Measurements from ENCODE around the gene C4orf54. TPM values are rescaled to one million over a fixed set of nuclear protein-coding genes. Genes with fewer than 3 reads are reported as not detected.
A peak's percentile ranks its signal among the peaks of the same experiment; 100 is the strongest.

Gene C4orf54
- total RNA-seq, 1 experiment from 2014 or later = 0.08 TPM

DNA sequence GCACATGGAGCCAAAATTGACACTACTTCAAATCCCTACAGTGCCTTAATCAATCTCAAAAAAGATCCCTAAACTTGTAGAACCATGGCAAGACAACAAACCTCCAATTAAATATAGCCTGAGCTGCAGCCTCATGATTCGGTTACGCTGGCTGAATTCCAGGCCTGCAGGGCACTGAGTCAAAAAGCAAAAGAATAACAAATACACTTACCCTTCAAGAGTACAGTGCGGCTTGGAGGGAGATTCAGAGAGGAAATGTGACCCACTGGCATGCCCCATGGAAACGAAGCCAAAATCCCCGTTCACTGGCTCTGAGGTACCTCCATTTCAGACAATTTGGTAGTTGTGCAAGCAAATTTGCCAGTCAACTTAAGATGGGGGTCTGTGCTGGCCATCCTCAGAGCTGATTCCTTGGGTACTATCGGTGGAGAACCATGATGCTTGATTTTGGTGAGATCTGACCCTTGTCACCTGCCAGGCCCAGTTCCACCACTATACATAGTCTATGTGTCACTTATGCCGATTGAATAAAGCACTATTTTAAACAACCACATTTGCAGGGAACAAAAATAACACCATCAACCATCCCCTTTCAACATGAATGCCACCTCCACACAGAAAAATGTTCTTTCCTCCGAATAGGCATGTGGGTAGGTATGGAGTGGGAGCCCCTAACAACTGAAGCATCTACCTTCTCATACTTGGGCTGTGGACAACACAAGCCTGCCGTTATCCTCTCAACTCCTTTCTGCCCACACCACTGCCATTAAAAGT is 2.1 kb downstream of the C4orf54 start:
- in situ Hi-C loops (cut with HindIII; ENCODE audit: low pct_unique_long_range_greater_than_20kb, low sequenced_read_pairs) = no loop called here
- DNase-seq (ENCODE audit: low read depth, low spot score) = peak; percentile 73

DNA sequence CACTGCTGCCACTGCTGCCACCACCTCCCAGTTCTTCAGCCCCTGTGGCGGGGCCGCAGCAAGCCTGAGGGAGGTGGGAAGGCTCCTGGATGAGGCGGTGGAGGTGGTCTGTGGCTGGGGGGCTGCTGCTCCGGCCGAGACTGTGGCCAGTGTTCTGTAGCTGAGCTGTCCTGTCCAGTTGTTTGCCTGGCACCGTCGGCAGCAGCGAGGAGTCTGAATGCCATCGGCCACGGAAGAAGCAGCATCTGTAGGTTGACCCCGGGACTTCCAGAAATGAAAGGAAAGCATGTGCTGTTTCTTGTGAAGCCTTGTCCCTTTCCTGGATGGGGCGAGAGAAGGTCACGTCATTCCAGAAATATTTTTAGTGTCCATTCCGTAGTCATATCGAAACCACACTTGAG is 3.3 kb downstream of the C4orf54 start:
- in situ Hi-C loops (cut with HindIII; ENCODE audit: low pct_unique_long_range_greater_than_20kb, low sequenced_read_pairs) = no loop called here
- DNase-seq (ENCODE audit: low read depth, low spot score) = peak; percentile 39

DNA sequence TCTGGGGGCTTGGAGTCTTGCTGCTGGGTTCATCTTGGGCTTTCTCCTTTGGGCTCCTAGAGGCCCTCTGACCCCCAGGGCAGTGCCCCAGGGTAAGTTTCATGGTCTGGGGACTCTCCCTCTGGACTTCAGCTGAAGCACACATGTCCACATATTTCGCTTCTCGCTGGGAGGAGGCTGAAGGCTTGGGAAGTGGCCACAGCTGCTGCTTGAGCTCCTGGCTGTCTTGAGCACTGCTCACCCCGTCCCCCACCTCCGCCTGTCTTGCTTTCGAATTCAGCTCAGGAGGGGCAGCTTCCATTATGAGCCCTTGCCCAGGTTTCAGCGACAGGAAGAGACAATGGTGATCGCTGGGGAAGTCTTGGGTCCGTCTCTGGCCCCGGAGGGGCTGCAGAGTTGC is 3.7 kb downstream of the C4orf54 start:
- in situ Hi-C loops (cut with HindIII; ENCODE audit: low pct_unique_long_range_greater_than_20kb, low sequenced_read_pairs) = no loop called here

DNA sequence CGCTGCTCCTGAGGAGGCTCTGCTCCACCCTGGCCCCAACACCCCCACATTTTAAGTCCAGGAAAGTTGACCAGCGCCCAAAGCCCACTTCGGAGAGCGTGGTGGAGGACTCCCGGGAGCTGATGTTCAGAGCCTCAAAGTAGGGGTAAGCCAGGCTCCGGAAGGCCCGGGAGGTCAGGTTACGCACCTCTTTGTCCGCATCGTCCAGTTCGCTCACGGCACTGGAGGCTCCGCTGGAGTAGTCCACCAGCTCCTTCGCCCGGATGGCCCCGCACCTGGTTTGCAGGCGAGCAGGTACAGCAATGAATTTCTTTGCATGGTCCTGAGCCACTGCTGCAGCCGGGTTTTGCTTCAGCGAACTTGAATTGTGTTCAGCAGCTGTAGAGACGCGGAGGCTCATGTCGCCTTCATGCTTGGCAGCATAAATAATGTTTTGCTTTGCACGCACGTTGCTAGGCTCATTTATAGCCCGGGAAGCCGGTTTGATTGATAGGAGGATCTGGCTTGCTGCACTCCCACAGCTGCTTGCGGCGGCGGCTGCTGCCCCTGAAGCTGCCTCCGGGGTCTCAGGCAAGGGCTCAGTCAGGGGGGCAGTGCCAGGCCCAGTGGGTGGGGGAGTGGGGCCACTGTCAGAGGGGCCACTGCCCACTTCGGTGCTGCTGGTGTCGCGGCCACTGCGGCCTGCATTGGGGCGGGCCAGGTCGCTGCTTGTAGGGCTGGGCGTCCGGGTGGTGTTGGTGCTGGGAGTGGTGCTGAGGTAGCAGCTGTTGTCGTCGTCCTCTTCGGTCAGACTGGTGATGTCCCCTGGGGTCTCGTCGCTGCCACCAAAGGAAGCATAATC is 4.8 kb downstream of the C4orf54 start:
- in situ Hi-C loops (cut with HindIII; ENCODE audit: low pct_unique_long_range_greater_than_20kb, low sequenced_read_pairs) = no loop called here
- DNase-seq (ENCODE audit: low read depth, low spot score) = no peak

More for the DNA sequence above, 3.7 kb downstream of the C4orf54 start:
- DNase-seq (ENCODE audit: low read depth, low spot score) = no peak

DNA sequence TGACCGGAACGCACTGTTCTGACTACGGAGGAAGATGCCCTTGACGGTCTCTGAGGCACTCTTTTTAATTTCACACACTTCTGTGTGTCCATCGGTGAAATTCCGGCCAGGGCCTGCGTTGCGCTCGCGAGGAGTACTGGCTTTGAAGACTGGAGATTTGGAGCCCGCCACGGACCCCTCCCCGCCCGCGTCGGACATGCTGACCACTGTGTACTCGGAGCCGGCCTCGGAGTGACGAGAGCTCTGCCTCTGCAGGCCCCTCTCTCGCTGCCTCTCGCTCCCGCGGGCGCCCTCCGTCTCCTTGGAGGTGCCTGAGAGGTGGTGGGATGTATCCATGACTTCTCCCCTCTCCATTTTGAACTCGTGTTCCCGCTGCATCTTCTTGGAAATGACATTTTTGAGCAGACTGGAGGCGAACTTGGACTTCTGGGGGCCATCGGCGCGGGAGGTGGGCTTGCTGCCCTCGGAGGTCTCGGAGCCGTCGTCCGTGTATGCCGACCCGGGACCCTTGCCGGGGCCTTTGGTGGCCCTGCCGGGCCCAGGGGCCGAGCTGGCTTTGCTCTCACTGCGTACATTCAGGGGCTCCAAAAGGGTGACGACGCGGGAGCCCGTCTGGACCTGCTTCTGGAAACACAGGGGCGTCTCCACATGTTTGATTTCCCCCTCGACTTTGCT is 5.7 kb downstream of the C4orf54 start:
- in situ Hi-C loops (cut with HindIII; ENCODE audit: low pct_unique_long_range_greater_than_20kb, low sequenced_read_pairs) = no loop called here
- DNase-seq (ENCODE audit: low read depth, low spot score) = no peak

DNA sequence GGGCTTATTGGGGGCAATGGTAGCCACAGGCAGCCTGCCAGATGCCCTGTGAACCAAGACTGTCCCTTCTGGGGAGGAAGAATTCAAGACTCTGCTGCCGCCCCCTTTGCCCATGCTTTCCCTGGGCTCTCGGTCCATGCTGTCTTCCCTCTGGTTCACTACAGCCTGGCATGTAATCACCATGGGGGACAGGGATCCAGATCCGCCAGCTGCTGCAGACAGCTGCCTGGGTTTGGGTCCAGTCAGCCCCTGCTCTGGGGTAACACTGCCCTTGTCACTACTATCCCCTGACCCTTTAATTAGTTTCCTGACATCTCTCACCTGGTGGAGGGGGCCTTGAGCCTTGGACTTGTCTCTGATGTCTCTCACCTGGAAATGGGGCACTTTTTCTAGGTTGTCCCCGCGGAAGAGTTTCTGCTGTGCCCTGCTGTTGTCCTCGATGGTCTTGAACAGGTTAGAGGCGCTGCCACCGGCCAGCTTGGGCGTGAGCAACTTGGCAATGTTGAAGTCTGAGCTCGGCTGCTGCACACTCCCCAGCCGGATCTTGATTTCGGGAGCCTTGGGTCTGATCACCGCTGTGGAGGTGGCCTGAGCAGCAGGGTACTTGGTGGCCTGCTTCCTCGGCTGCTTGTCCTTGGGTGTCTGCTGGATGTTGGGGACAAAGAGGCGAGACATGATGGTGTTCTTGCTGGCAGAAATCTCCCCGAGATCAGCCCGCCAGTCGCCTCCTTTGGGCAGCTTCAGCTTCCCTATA is 6.4 kb downstream of the C4orf54 start:
- in situ Hi-C loops (cut with HindIII; ENCODE audit: low pct_unique_long_range_greater_than_20kb, low sequenced_read_pairs) = no loop called here
- DNase-seq (ENCODE audit: low read depth, low spot score) = no peak

DNA sequence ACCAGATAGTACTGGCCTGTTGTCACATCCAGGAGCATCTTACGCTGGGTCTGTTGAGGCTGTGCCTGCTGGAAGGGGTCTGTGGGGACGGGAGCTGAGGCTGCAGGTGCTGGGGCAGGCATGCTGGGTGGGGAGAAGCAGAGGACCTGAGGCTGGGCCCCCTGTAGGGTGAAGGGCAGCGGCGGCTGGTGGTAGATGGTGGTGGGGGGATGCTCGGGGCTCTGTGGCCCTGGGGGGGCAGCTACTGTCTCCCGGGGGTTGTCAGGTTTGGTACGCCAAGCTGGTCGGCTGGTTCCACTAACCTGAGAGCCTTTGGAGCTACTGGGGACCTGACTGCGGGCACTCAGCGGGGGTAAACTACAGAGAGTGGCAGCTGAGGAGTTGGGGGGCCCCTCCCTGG is 7.8 kb downstream of the C4orf54 start:
- in situ Hi-C loops (cut with HindIII; ENCODE audit: low pct_unique_long_range_greater_than_20kb, low sequenced_read_pairs) = no loop called here
- DNase-seq (ENCODE audit: low read depth, low spot score) = no peak

DNA sequence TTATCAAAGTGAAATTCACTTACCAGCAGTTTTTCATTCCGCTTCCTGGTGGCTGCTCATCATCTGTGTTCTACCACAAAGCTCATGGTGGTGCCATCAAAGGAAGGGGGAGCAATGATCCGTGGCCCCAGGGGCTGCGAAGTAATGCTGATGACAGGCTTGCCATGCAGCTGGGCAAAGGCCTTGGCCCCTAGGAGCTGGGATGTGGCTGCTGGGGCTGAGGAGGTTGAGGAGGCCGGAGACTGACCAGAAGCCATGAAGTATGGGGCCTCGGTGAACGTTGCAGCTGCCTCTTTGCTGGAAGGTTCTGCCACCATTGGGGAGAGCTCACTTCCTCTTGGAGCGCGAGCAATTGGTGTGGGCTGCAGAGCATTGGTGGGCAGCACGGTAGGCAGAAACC is 8.4 kb downstream of the C4orf54 start:
- in situ Hi-C loops (cut with HindIII; ENCODE audit: low pct_unique_long_range_greater_than_20kb, low sequenced_read_pairs) = no loop called here
- DNase-seq (ENCODE audit: low read depth, low spot score) = no peak

DNA sequence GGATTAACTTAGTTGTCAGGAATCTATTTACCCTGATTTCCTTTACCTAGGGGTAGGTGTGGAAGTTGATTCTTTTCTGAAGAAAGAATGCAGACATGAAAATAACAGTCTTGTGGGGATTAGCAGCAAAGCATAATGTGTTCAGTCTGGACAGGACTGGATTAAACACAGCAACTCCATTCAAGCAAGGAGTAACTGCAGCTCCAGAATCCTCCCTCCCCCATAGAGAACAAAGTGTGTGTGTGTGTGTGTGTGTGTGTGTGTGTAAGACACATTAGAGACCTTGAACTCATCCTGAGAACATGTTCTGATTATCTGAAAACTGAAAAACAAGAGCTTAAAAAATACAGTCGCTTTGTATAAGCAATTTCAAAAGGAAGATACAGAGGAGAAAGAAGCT is 9.3 kb downstream of the C4orf54 start:
- DNase-seq (ENCODE audit: low read depth, low spot score) = peak; percentile 7
- in situ Hi-C loops (cut with HindIII; ENCODE audit: low pct_unique_long_range_greater_than_20kb, low sequenced_read_pairs) = no loop called here

DNA sequence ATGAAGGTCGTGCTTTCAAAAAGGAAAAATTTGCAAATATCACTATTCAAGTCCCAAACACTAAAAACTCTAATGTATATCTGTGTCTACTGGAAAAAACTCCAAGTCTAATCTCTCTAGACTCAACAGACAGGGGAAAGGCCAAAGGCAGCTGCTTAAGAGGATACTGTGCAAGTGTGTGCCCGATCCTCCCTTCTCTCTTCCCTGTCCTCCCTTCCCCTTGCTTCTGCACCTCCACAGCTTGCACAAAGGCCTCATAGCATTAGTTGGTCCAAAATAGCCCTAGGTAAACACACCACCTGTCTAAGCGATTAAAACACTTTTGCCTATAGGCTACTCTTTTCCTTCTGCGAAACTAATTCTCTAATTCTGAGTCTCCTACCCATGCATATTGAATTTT is 10.6 kb downstream of the C4orf54 start:
- no peak for DNase-seq (ENCODE audit: low read depth, low spot score)
- in situ Hi-C loops (cut with HindIII; ENCODE audit: low pct_unique_long_range_greater_than_20kb, low sequenced_read_pairs) = no loop called here

DNA sequence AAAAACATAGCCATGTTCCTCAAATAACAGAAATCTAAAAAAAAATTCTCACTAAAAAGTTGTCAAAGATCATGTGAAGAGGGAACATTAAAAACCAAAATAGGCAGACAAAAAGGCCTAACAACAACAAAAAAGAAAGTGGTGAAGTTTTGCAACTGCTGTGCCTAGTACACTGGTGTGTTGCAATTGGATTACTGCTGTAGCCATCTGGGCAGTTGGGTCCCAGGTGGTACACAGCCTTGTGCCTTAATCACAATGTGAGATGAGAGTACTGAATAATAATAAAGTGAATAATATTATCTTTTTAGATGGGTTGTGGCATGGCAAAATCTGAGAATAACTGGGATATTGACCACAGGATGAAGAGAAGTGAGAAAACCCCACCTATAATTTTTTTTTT is 12.0 kb downstream of the C4orf54 start:
- in situ Hi-C loops (cut with HindIII; ENCODE audit: low pct_unique_long_range_greater_than_20kb, low sequenced_read_pairs) = no loop called here
- no peak for DNase-seq (ENCODE audit: low read depth, low spot score)

DNA sequence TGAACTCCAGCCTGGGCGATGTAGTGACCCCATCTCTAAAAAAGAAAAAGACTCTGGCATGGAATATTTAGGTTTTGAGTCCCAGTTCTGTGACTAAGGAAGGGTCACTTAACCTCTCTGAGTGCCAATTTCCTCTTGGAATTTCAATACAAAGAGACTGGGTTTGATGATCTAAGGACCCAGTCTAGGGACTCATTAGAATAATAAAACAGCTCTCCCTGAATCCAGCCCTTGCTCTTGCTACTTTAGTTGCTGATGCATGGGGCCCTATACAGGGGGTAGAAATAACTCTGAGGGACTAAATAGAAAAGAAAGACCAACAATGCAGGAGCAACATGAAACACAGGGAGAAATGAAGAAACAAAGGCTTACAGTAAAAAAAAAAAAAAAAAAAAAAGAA is 12.6 kb downstream of the C4orf54 start:
- DNase-seq (ENCODE audit: low read depth, low spot score) = no peak
- in situ Hi-C loops (cut with HindIII; ENCODE audit: low pct_unique_long_range_greater_than_20kb, low sequenced_read_pairs) = no loop called here

DNA sequence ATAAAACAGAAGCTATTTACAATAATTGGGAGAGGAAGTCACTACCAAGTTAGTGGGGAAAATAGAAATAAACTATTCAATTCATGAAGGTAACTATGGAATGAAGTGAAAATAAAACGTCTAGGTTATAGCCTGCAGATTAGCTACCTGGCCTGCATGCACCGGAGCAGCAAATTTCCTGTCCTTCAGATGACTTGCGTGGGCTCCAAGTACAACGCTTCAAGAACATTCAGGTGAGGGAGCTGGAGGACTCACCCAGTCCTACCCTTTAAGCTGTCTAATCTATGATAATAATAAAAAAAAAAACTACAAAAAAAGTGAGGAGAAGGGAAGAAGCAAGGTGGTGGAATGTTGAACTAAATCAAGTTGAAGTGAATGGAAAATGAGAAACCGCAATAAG is 13.2 kb downstream of the C4orf54 start:
- in situ Hi-C loops (cut with HindIII; ENCODE audit: low pct_unique_long_range_greater_than_20kb, low sequenced_read_pairs) = no loop called here
- DNase-seq (ENCODE audit: low read depth, low spot score) = no peak

DNA sequence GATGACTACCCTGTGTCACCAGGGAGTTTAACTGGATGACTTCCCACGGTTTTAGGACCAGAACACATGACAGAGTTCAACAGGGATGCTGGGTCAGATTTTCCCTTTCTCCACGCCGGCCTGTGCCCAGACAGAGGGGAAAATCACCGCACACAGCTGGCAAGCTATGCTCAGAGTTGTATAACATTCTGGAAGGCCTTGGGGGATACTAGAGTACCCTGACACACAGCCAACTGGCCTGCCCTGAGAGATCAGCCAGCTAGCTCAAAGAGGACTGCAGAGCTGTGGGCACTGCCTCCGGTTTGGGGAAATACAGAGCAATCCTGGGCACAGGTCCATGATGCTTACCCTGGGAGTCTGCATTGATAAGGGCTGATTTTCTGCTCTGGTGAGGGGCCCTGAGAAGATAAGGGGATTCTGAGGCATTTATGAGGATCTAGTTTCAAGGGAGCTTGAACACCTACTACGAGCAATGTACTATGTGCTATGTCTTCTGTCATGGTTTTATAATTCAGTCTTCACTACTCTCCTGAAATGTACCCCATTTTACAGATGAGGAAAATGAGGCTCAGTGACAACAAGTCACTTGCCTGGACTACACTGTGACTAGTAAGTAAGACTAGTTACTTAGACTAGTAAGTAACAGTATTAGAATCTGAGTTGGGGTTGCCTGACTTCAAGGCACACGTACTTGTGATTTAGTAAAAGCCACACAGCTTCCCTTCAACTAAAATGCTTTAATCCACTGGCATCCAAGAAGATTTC is 14.7 kb downstream of the C4orf54 start:
- no peak for DNase-seq (ENCODE audit: low read depth, low spot score)
- in situ Hi-C loops (cut with HindIII; ENCODE audit: low pct_unique_long_range_greater_than_20kb, low sequenced_read_pairs) = no loop called here

DNA sequence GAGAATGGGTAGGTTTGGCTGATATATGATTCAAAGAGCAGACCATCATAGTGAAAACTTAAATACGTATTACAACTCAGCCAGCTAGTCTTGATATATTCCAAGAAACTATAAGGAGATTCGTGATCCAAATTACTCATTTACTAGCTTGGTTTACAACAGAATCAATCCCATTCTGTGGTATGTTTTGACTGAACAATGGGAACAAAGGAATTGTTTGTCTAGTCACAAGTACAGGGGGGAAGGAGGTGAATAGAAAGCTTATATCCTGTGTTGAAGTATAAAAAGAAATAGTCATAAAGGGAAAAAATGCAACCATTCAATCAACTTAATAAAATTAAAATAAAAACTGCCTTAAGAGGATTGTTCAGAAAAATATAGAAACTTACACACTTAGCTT is 17.0 kb downstream of the C4orf54 start:
- in situ Hi-C loops (cut with HindIII; ENCODE audit: low pct_unique_long_range_greater_than_20kb, low sequenced_read_pairs) = no loop called here
- peak; percentile 78 for DNase-seq (ENCODE audit: low read depth, low spot score)

DNA sequence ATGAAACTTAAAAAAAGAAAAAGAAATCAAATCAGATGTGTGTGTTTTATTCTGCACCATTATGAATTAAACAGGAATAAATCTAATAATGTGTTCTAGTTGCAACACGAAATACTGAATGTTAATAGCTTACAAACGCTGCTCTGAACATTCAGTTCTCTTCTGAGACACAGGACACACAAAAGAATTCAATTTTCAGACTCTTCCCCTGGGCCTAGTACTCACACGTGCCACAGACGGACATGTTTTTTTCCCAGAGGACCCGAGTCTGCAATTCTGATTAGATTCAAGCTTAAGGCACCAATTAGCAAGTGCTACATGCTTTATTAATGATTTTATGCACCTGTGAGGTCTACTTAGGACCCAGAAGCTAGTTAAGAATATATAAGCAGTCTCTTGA is 20.5 kb downstream of the C4orf54 start:
- DNase-seq (ENCODE audit: low read depth, low spot score) = no peak
- in situ Hi-C loops (cut with HindIII; ENCODE audit: low pct_unique_long_range_greater_than_20kb, low sequenced_read_pairs) = no loop called here

DNA sequence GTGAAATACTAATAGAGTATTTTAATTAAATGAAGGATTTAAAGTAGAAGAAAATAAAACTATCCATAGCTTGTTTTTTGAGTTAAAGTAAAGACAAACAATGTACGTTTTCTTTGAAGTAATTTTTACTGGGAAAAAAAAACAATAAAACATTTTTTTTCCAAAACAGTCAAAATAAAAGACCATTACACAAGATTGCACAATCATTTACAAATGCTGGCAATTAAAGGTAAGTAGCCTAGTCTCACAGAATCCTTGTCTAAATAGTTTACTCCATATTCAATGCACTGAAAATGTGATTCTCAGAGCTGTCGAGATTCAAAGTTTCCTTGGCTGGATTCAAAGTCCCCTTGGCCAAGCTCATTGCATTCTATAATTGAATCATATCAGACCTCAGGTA is 21.2 kb downstream of the C4orf54 start:
- in situ Hi-C loops (cut with HindIII; ENCODE audit: low pct_unique_long_range_greater_than_20kb, low sequenced_read_pairs) = no loop called here

More for the DNA sequence above, 21.2 kb downstream of the C4orf54 start:
- DNase-seq (ENCODE audit: low read depth, low spot score) = no peak

Data from SK-MEL-5 (cell line).